Right cardiac atrium (tissue), 5 donors: ENCODE measurements around the gene HMCN1. TPM values are rescaled to one million over a fixed set of nuclear protein-coding genes. Genes with fewer than 3 reads are reported as not detected.

Experiments used
- ATAC-seq, 2 donors: fragments of 200-7000 bp; cut with Tn5 transposase; one replicate each; pipeline versions ENCODE4 v1.8.0 to v1.9.1; 2020; ENCODE audit warnings: moderate library complexity in 2 of 2, mild to moderate bottlenecking in 1 of 2
- DNase-seq, 3 donors: peaks; one replicate each; pipeline ENCODE4 v3.0.0-alpha.2; 2020
- H3K27ac ChIP-seq: one replicate; pipeline ENCODE4 v1.5.1; 2013; ENCODE audit warnings: mild to moderate bottlenecking, low read length, control low read depth, moderate library complexity
- H3K27me3 ChIP-seq: one replicate; pipeline ENCODE4 v1.6.1; 2013; ENCODE audit not compliant: control insufficient read depth, insufficient read depth
- H3K4me1 ChIP-seq: one replicate; pipeline ENCODE4 v1.6.1; 2013; ENCODE audit warnings: low read length; ENCODE audit not compliant: control insufficient read depth, insufficient read depth
- H3K4me3 ChIP-seq: one replicate; pipeline ENCODE4 v1.5.1; 2013; ENCODE audit warnings: low read length, control low read depth
- H3K9me3 ChIP-seq: one replicate; pipeline ENCODE4 v1.6.1; 2013; ENCODE audit warnings: low read length; ENCODE audit not compliant: control insufficient read depth
- WGBS: extraction: QIAGEN DNeasy Blood & Tissue Kit; methylation state at CpG from one replicate; pipeline ENCODE4 v1.1.7; 2013; 5-methylcytosine and 5-hydroxymethylcytosine counted together
- intact Hi-C, 4 donors: fragments of 100-400 bp; cut with DNase I; formaldehyde crosslinking; loops; one replicate each; pipeline versions ENCODE4 v1.11.0 to v1.14.0; 2022 to 2023
- polyA plus RNA-seq: library from polyadenylated mRNA; stranded (reverse); fragments of 200-250 nt; gene quantifications from one replicate; pipeline ENCODE4 v1.2.3, GENCODE V29; 2013
- total RNA-seq, 4 donors: library from RNA; stranded (reverse); fragmentation: NEBNext Ultra II Directional; extraction: Animal tissue kit (Norgen Biotek cat#: 25700); gene quantifications; one replicate each; pipeline ENCODE4 v1.2.1, GENCODE V29; 2021
- donor health status: healthy with polysubstance abuse.
- donor health status: DM: no; HTN: yes; CAD: no.
- donor health status: DM: no; HTN: no; CAD: no.
- donor health status: DM: no; HTN: yes; CAD: no; lungs with severe emphysema.
- donor health status: DM: yes; HTN: yes; CAD: no.

The HMCN1 gene
- total and polyA plus RNA-seq, 5 donors = 4.0 to 17.1 (median 14.8) TPM

DNA sequence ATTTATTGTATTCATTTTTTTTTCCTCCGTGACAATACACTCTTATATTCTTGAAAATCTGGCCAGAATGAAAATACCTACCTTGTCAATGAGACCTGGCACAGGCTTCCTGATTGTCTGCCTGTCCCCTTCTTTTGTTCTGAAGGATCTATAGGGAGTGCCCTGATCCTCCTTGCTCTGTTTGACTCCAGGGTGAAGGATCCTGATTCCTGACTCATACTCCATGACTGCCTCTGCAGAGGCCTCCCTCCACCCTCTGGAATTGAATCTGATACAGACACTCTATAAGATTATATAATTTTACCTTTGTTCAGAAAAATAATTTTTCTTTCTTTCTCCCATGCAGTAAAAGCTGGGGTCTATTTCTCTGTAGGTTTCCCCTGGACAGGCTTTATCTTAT is 116.2 kb downstream of the HMCN1 start:
- intact Hi-C loops = no loop called here
- Histone ChIP-seq H3K9me3 (no peaks in the 10 kb centered on the region), H3K27ac (no peak overlapping the region), H3K27me3 (no peaks in the 10 kb centered on the region), H3K4me1 (no peaks in the 10 kb centered on the region), H3K4me3 (no peak overlapping the region)
- ATAC-seq = peak in 1 of 2 donors; percentile 57
- WGBS = 88% methylated on average over 1 of the region's 1 CpG
- DNase-seq = no peak

DNA sequence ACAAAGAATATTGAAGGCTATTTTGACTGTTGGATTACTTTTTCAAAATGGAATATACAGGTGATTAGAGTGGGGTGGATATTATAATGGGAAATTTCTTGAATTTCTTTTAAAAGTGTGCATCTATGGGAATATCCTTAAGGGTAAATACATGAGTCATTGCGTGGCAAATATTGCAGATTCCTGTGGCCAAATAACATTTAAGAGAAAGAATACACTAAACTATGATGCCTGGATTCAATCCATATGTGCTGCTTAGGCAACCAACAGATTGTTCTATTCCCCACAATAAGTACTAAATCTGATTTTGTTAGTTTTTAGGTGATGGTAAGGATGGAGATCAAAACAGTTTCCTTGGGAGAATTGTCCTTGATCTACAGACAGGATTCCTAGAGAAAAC is 119.5 kb downstream of the HMCN1 start:
- ATAC-seq = no peak
- 91% methylated on average over 1 of the region's 1 CpG for WGBS
- H3K9me3 ChIP-seq = no peaks in the 10 kb centered on the region

DNA sequence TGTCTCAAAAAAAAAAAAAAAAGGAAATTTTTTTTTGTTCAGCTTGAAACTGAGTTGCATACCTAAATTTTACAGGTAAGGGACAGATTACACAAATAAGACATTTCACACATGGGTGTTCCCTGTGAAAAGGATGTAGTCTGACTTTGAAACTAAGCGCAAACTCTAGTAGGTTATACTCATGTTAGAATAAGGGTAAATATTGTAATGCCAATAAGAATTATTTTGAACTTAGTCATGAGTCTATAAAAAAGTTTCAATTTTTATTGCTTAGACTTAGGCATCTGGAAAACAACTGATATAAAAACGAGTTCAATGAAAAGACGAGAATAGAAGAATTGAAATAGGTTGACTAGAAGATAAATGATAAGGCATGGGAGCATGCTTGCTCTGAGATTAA is 122.3 kb downstream of the HMCN1 start:
- no peaks in the 10 kb centered on the region for H3K27me3 ChIP-seq
- no peak overlapping the region for H3K4me3 ChIP-seq
- H3K9me3 ChIP-seq = no peaks in the 10 kb centered on the region
- no peaks in the 10 kb centered on the region for H3K4me1 ChIP-seq
- ATAC-seq (no peak), DNase-seq (no peak)
- intact Hi-C loops = no loop called here
- no peak overlapping the region for H3K27ac ChIP-seq
- WGBS = 70% methylated on average over 3 of the region's 3 CpGs

More for the DNA sequence above, 119.5 kb downstream of the HMCN1 start:
- Histone ChIP-seq H3K27ac (no peak overlapping the region), H3K4me1 (no peaks in the 10 kb centered on the region), H3K4me3 (no peak overlapping the region), H3K27me3 (no peaks in the 10 kb centered on the region)
- intact Hi-C loops = no loop called here
- no peak for DNase-seq

DNA sequence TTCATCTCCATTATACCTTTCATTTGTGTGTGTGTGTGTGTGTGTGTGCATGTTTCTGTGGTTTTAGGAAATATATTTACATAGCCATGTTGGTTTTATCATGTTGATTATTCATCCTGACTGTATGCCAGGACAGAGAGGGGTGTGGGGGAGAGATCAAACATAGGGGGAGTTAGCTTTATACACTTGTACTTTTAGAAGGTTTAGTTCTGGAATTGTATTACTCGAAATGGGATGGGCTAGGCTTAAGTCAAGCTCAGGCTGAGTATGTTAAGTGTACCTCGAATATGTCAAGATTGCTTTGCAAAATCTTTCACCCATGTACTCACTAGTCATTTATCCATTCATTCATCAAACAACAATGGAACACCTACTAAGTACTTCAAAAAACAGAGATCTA is 123.3 kb downstream of the HMCN1 start:
- Histone ChIP-seq H3K27ac (no peak overlapping the region), H3K27me3 (no peaks in the 10 kb centered on the region), H3K4me1 (no peaks in the 10 kb centered on the region), H3K4me3 (no peak overlapping the region), H3K9me3 (no peaks in the 10 kb centered on the region)
- ATAC-seq (peak in 1 of 2 donors; percentile 24), DNase-seq (no peak)
- intact Hi-C loops = no loop called here
- 81% methylated on average over 2 of the region's 2 CpGs for WGBS

DNA sequence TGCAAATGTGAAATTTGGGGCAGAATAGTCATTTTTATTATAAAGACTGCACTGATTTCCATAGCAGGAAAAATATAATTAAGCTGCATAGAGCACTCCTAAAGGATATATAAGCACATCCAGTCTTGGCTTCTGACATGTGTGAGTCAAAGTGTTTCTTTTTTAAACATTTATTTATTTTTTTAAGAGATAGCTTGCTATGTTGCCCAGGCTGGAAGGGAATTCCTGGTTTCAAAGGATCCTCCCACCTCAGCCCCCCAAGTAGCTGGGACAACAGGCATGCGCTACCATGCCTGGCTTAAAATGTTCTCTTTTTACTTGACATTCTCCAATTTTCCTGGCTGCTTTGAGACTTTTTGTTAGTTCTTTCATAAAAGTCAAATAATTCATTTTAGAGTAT is 126.1 kb downstream of the HMCN1 start:
- DNase-seq (no peak), ATAC-seq (no peak)
- intact Hi-C loops = no loop called here
- no peak overlapping the region for H3K27ac ChIP-seq
- H3K4me3 ChIP-seq = no peak overlapping the region
- peaks cover 3% of the 10 kb centered on the region for H3K4me1 ChIP-seq
- H3K27me3 ChIP-seq = no peaks in the 10 kb centered on the region
- H3K9me3 ChIP-seq = no peaks in the 10 kb centered on the region
- WGBS = 87% methylated on average over 1 of the region's 1 CpG

DNA sequence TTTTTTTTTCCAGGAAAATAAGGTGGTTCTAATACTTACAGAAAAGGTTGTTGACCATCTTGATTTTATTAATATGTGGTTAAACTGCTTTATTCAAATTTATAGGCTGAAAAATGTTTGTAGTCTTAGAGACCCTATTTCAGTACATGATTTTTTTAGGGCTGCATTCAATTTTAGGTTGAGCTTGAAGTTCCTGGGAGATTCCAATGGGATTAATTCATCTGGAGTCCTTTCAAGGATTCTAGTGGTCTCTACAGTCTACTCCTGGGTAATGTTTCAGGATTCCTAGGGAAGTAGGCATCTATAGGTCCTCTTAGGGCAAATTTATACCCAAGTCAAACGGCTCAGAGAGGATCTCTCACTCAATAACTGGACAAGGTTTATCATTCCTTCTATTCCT is 126.7 kb downstream of the HMCN1 start:
- WGBS = 67% methylated on average over 1 of the region's 1 CpG
- H3K27me3 ChIP-seq = no peaks in the 10 kb centered on the region
- H3K27ac ChIP-seq = no peak overlapping the region

DNA sequence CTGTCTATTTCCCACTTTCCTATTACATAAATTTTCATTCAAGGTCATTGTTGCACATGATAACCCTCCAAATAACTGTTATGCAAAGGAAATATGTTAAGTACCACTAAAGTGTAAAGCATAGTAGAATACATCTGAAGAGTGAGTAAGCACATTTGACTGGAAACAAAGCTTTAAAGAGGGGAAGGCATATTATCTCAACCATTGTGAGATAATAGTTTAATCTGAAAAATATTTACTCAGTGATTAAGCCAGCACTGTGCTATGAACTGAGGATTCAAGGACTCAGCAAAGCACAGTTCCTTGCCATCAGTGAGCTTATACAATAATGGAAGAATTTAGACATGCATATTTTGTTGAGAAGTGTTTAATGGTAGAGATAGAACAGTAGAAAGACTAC is 127.4 kb downstream of the HMCN1 start:
- intact Hi-C loops = no loop called here
- no peak overlapping the region for H3K4me3 ChIP-seq
- peaks cover 3% of the 10 kb centered on the region for H3K4me1 ChIP-seq
- ATAC-seq (peak in 1 of 2 donors; percentile 84), DNase-seq (no peak)
- no peaks in the 10 kb centered on the region for H3K27me3 ChIP-seq
- H3K27ac ChIP-seq = no peak overlapping the region
- no peaks in the 10 kb centered on the region for H3K9me3 ChIP-seq

More for the DNA sequence above, 126.7 kb downstream of the HMCN1 start:
- no peak overlapping the region for H3K4me3 ChIP-seq
- intact Hi-C loops = no loop called here
- peaks cover 3% of the 10 kb centered on the region for H3K4me1 ChIP-seq
- ATAC-seq (no peak), DNase-seq (no peak)
- no peaks in the 10 kb centered on the region for H3K9me3 ChIP-seq

DNA sequence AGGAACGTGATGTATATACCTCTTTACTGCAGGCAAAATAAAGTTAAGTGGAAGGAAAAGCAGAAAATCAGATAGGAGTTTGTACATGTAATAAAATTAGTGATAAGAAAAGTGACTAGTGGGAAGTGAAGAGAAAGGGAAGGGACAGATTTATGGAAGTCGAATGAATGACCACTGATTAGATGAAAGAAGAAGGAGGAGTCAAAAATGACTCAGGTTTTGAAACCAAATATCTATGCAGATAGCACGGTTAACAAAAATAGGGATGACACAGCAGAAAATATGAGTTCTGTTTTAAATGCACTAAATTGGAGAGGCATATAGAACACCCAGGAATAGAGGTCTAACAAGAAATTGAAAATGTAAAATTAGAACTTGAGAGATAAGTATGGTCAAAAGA is 128.0 kb downstream of the HMCN1 start:
- H3K4me3 ChIP-seq = no peak overlapping the region
- no peak for DNase-seq
- intact Hi-C loops = no loop called here
- H3K27ac ChIP-seq = no peak overlapping the region
- H3K27me3 ChIP-seq = no peaks in the 10 kb centered on the region
- ATAC-seq = no peak
- WGBS = 64% methylated on average over 3 of the region's 3 CpGs
- no peaks in the 10 kb centered on the region for H3K9me3 ChIP-seq
- peaks cover 3% of the 10 kb centered on the region for H3K4me1 ChIP-seq

DNA sequence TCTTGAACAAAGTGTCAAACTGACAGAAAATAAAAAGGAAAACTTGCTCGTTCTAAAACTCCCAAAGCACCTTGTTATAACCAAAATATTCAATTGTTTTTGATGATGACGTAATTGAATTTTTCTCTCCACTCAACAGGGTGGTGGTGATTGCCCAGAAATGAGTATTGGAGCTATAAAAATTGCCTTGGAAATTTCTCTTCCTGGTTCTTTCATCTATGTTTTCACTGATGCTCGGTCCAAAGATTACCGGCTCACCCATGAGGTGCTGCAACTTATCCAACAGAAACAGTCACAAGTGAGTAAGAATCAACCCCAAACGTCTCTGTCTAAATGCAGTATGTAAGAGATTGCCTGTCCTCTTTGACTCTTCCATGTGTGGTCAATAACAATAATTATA is 130.1 kb downstream of the HMCN1 start:
- no peak overlapping the region for H3K27ac ChIP-seq
- 78% methylated on average over 5 of the region's 5 CpGs for WGBS
- intact Hi-C loops = no loop called here

DNA sequence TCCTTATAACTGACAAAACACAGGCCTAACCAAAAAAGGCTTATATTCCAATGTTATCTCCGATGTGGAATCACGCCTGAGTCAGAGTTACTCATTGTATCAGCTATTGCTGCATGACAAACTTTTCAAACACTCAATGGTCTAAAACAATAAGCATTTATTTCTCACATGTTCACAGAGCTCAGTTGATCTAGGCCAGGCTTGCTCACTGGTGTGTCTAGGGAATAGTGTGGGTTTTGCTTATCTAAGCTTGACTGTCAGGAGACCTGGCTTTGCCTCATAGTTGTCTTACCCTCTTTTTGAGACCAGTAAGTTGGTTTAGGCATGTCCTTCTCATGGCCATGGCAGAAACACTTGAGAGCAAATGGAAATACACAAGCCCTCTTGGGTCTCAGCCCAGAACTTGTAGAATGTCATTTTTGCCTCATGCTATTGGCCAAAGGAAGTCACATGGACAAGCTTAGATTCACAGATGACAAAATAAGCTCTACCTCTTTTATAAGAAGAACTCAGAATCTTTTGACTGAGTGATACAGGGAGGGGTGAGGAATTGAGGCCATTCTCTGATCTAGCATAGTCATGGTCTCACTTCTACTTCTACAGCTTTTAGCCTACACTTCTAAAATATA is 130.8 kb downstream of the HMCN1 start:
- DNase-seq (no peak), ATAC-seq (peak; percentile 62 to 71)
- no peaks in the 10 kb centered on the region for H3K27me3 ChIP-seq
- H3K27ac ChIP-seq = no peak overlapping the region
- H3K4me1 ChIP-seq = peaks cover 3% of the 10 kb centered on the region
- no peak overlapping the region for H3K4me3 ChIP-seq
- intact Hi-C loops = no loop called here
- 69% methylated on average over 2 of the region's 2 CpGs for WGBS
- H3K9me3 ChIP-seq = no peaks in the 10 kb centered on the region

More for the DNA sequence above, 130.1 kb downstream of the HMCN1 start:
- no peak for DNase-seq
- Histone ChIP-seq H3K27me3 (no peaks in the 10 kb centered on the region), H3K9me3 (no peaks in the 10 kb centered on the region), H3K4me3 (no peak overlapping the region), H3K4me1 (peaks cover 3% of the 10 kb centered on the region)
- peak in 1 of 2 donors; percentile 18 for ATAC-seq

DNA sequence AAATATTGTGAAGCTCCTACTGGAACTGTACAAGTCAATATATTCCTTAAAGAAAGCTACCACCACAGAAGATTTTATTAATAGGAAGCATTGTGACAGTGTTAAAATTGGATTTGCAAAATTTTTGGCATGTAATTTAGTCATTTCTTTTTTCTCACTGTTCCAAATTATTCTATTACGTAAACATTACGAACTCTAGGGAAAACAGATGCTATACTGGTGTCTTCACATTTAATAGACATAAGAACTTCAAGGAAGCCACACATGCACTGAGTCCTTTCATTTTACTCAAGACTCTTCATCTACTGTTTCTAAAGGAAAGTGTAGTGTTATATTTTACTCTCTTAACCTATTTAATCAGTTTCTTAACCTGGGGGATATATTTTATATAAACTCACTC is 135.4 kb downstream of the HMCN1 start:
- WGBS = 70% methylated on average over 2 of the region's 2 CpGs
- DNase-seq (no peak), ATAC-seq (no peak)
- H3K4me1 ChIP-seq = peaks cover 3% of the 10 kb centered on the region
- no peak overlapping the region for H3K27ac ChIP-seq
- no peak overlapping the region for H3K4me3 ChIP-seq
- no peaks in the 10 kb centered on the region for H3K9me3 ChIP-seq
- H3K27me3 ChIP-seq = no peaks in the 10 kb centered on the region
- intact Hi-C loops = no loop called here

DNA sequence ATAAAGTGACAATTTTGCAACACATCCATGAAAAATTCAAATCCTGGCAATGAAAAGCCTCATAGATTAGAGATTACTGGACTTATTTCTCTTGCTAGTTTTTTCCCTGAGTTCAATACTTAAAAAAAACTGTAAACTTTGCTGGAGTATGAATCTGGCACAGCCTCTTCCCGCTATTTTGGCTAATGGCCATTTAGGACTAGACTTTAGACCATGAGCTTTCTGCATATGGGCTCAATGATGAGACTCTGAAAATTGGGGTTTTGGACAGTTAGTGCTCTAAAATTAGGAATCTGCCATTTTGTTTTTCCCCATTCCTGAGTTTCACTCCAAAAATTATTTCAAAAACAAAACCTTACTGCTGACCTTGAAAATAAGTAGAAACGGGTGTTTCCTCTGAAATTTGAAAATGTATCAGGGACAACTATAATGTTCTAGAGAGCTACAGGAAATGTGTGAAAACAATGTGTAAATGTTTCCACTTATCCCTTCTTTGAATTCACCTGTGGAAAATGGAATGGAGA is 137.5 kb downstream of the HMCN1 start:
- intact Hi-C loops = no loop called here

More for the DNA sequence above, 137.5 kb downstream of the HMCN1 start:
- 60% methylated on average over 2 of the region's 2 CpGs for WGBS
- Histone ChIP-seq H3K27me3 (no peaks in the 10 kb centered on the region), H3K4me1 (no peaks in the 10 kb centered on the region), H3K4me3 (no peak overlapping the region), H3K27ac (no peak overlapping the region), H3K9me3 (no peaks in the 10 kb centered on the region)
- DNase-seq (no peak), ATAC-seq (no peak)
